Measurements from ENCODE around the gene ZNF804A. TPM values are rescaled to one million over a fixed set of nuclear protein-coding genes. Genes with fewer than 3 reads are reported as not detected.

Gene ZNF804A
- total RNA-seq, 1 experiment from 2014 or later: not detected

GRCh38 chr2:184904991-184905390 lies 306.7 kb downstream of the ZNF804A start:
- TF ChIP-seq CTCF (IDR thresholded peaks at IDR 0.05; ENCODE audit: insufficient read depth in 1 of 2, low read depth in 1 of 2, low read length in 1 of 2, severe bottlenecking in 1 of 2, unreplicated experiment in 1 of 2): no peak
- no peak for DNase-seq
- H3K4me3 ChIP-seq (ENCODE audit: low read depth, low read length): no peak overlapping the region
- H3K27me3 ChIP-seq (replicated peaks; ENCODE audit: control insufficient read depth, insufficient read depth, low read length): no peaks in the 10 kb centered on the region
- Mint-ChIP-seq H3K9me3 (ENCODE audit: unreplicated experiment) (peaks cover 10% of the 10 kb centered on the region), H3K4me1 (ENCODE audit: low read depth, unreplicated experiment) (no peaks in the 10 kb centered on the region), H3K4me3 (ENCODE audit: unreplicated experiment) (no peak overlapping the region), H3K36me3 (ENCODE audit: insufficient read depth, unreplicated experiment) (no peaks in the 10 kb centered on the region), H3K27me3 (ENCODE audit: insufficient read depth, unreplicated experiment) (no peaks in the 10 kb centered on the region), H3K27ac (ENCODE audit: unreplicated experiment) (no peak overlapping the region)
- intact Hi-C loops (cut with micrococcal nuclease; ENCODE audit: unreplicated experiment): no loop called here
- CTCF ChIA-PET: no interaction called here
- peaks cover 19% of the 10 kb centered on the region for H3K4me1 ChIP-seq
- POLR2A ChIA-PET: no interaction called here
- BruUV-seq (replicated peaks): no TSS peak
- H3K36me3 ChIP-seq (ENCODE audit: control insufficient read depth, insufficient read depth, low read length): no peaks in the 10 kb centered on the region
- 0 out of 2 replicates have a peak, but pooled peaks cover 3% of the 10 kb centered on the region for H3K9me3 ChIP-seq

GRCh38 chr2:184906160-184906559 lies 307.8 kb downstream of the ZNF804A start:
- POLR2A ChIA-PET: no interaction called here
- CTCF ChIA-PET: no interaction called here
- no peaks in the 10 kb centered on the region for H3K36me3 Mint-ChIP-seq (ENCODE audit: insufficient read depth, unreplicated experiment)
- TF ChIP-seq CTCF (IDR thresholded peaks at IDR 0.05; ENCODE audit: insufficient read depth in 1 of 2, low read depth in 1 of 2, low read length in 1 of 2, severe bottlenecking in 1 of 2, unreplicated experiment in 1 of 2): no peak
- no peaks in the 10 kb centered on the region for H3K4me1 Mint-ChIP-seq (ENCODE audit: low read depth, unreplicated experiment)
- H3K4me3 Mint-ChIP-seq (ENCODE audit: unreplicated experiment): no peak overlapping the region
- Histone ChIP-seq H3K27me3 (replicated peaks; ENCODE audit: control insufficient read depth, insufficient read depth, low read length) (no peaks in the 10 kb centered on the region), H3K36me3 (ENCODE audit: control insufficient read depth, insufficient read depth, low read length) (no peaks in the 10 kb centered on the region), H3K9me3 (peaks cover 3% of the 10 kb centered on the region; the same call in 1 of the 2 replicates), H3K4me3 (ENCODE audit: low read depth, low read length) (no peak overlapping the region), H3K4me1 (peaks cover 19% of the 10 kb centered on the region)
- no peak for DNase-seq
- H3K27ac Mint-ChIP-seq (ENCODE audit: unreplicated experiment): no peak overlapping the region
- no TSS peak for BruUV-seq (replicated peaks)
- peaks cover 15% of the 10 kb centered on the region for H3K9me3 Mint-ChIP-seq (ENCODE audit: unreplicated experiment)
- intact Hi-C loops (cut with micrococcal nuclease; ENCODE audit: unreplicated experiment): loop anchor here (2.0 kb wide), 1 partner anchor 37 kb away; no protein-coding TSS in a partner anchor
- H3K27me3 Mint-ChIP-seq (ENCODE audit: insufficient read depth, unreplicated experiment): no peaks in the 10 kb centered on the region

DNA sequence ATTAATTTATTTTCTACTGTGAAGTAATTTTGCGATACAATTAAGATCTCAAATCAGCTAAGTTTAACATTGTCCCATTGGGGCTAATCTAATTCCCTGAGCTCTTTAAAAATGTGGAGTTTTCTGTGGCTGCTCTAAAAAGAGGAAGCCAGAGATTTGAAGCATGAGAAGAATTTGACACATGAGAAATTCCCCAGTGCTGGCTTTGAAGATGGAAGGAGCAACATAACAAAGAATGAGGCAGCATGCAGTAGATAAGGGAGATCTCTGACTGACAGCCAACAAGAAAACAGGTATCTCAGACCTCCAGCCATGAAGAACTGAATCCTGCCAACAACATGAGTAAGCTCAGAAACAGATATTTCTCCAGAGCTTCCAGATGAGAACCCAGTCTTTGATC lies 308.4 kb downstream of the ZNF804A start:
- BruUV-seq (replicated peaks): no TSS peak

More for the DNA sequence above, 308.4 kb downstream of the ZNF804A start:
- Histone ChIP-seq H3K9me3 (peaks cover 3% of the 10 kb centered on the region; the same call in 1 of the 2 replicates), H3K4me3 (ENCODE audit: low read depth, low read length) (no peak overlapping the region), H3K27me3 (replicated peaks; ENCODE audit: control insufficient read depth, insufficient read depth, low read length) (no peaks in the 10 kb centered on the region), H3K4me1 (peaks cover 19% of the 10 kb centered on the region), H3K36me3 (ENCODE audit: control insufficient read depth, insufficient read depth, low read length) (no peaks in the 10 kb centered on the region)
- no peak for TF ChIP-seq CTCF (IDR thresholded peaks at IDR 0.05; ENCODE audit: insufficient read depth in 1 of 2, low read depth in 1 of 2, low read length in 1 of 2, severe bottlenecking in 1 of 2, unreplicated experiment in 1 of 2)
- Mint-ChIP-seq H3K4me1 (ENCODE audit: low read depth, unreplicated experiment) (no peaks in the 10 kb centered on the region), H3K27me3 (ENCODE audit: insufficient read depth, unreplicated experiment) (no peaks in the 10 kb centered on the region), H3K4me3 (ENCODE audit: unreplicated experiment) (no peak overlapping the region), H3K9me3 (ENCODE audit: unreplicated experiment) (peaks cover 19% of the 10 kb centered on the region), H3K36me3 (ENCODE audit: insufficient read depth, unreplicated experiment) (no peaks in the 10 kb centered on the region), H3K27ac (ENCODE audit: unreplicated experiment) (no peak overlapping the region)
- intact Hi-C loops (cut with micrococcal nuclease; ENCODE audit: unreplicated experiment): loop anchor here (2.0 kb wide), 1 partner anchor 38 kb away; no protein-coding TSS in a partner anchor
- ChIA-PET POLR2A (no interaction called here), CTCF (no interaction called here)
- DNase-seq: peak in 1 of 2 experiments; percentile 30
